ENCODE measurements around the gene AHNAK.

Gene AHNAK

GRCh38 chr11:62538470-62539237 is 8.0 kb downstream of the AHNAK start:
- peak overlapping the region; percentile 9 for H3K4me3 ChIP-seq (ENCODE audit: low read depth, low read length)
- no peak for DNase-seq (ENCODE audit: low read depth)
- TF ChIP-seq POLR2A (IDR thresholded peaks at IDR 0.05; ENCODE audit: extremely low read depth, insufficient read length) (no peak), CTCF (IDR thresholded peaks at IDR 0.05; ENCODE audit: low read depth, low read length) (no peak)

- no peak for DNase-seq (ENCODE audit: low read depth)
- no peak overlapping the region for H3K4me3 ChIP-seq (ENCODE audit: low read depth, low read length)
- TF ChIP-seq MAX (IDR thresholded peaks at IDR 0.05; ENCODE audit: low read depth, low read length) (no peak), MYC (IDR thresholded peaks at IDR 0.05; ENCODE audit: low read depth, low read length) (no peak), POLR2A (IDR thresholded peaks at IDR 0.05; ENCODE audit: extremely low read depth, insufficient read length) (no peak), CTCF (IDR thresholded peaks at IDR 0.05; ENCODE audit: low read depth, low read length) (no peak)
These were observed 10.2 kb downstream of the AHNAK start for GRCh38 chr11:62536301-62536957.

GRCh38 chr11:62535802-62536201 is 10.8 kb downstream of the AHNAK start:
- H3K4me3 ChIP-seq (ENCODE audit: low read depth, low read length) = no peak overlapping the region
- TF ChIP-seq CTCF (IDR thresholded peaks at IDR 0.05; ENCODE audit: low read depth, low read length) (no peak), MYC (IDR thresholded peaks at IDR 0.05; ENCODE audit: low read depth, low read length) (no peak), POLR2A (IDR thresholded peaks at IDR 0.05; ENCODE audit: extremely low read depth, insufficient read length) (no peak), MAX (IDR thresholded peaks at IDR 0.05; ENCODE audit: low read depth, low read length) (no peak)
- DNase-seq (ENCODE audit: low read depth) = no peak

DNA sequence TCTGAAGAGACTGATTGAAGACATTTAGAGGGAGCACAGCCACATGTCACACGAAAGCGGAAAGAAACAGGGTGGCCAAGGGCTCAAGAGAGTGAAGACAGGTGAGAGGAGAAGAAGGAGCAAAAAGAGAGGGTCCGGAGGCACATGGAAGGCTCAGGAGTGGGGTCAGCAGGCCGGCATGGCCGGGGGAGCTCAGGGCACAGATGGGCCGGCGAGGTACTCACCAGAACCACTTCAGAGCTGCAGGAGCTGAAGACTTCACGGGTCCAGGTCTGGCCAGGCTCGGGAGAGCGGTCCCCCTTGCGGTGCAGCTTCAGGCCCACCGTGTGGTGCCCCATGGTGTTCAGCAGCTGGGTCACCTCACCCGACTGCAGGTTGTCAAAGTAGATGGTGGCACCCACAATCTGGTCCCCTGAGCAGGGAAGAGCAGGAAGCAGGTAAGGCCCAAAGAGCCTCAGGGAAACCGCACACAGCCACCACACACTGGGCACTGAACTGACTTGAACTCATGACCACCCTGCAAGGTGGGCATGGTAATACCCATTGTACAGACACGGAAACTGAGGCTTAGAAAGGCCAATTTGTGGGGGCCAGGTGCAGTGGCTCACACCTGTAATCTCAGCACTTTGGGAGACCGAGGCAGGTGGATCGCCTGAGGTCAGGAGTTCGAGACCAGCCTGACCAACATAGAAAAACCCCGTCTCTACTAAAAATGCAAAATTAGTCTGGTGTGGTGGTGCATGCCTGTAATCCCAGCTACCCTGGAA is 11.6 kb downstream of the AHNAK start:
- DNase-seq (ENCODE audit: low read depth) = no peak
- TF ChIP-seq CTCF (IDR thresholded peaks at IDR 0.05; ENCODE audit: low read depth, low read length) = no peak
- TF ChIP-seq MYC (IDR thresholded peaks at IDR 0.05; ENCODE audit: low read depth, low read length) = no peak
- no peak for TF ChIP-seq POLR2A (IDR thresholded peaks at IDR 0.05; ENCODE audit: extremely low read depth, insufficient read length)
- no peak for TF ChIP-seq MAX (IDR thresholded peaks at IDR 0.05; ENCODE audit: low read depth, low read length)
- no peak overlapping the region for H3K4me3 ChIP-seq (ENCODE audit: low read depth, low read length)

DNA sequence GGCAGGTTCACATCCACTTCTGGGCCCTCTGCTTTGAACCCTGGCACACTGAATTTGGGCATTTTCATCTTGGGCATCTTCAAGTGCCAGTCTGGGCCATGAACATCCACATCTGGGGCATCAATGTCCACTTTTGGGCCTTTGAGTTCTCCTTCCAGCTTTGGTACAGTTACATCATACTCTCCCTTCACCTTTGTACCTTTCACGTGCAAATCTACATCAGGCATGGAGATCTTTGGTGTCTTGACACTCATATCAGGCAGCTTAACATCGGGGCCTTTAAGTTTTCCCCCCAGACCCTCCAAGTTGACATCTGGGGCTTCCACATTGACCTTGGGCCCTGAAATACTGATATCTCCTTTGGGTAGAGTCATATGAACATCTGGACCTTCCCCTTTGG is 14.5 kb downstream of the AHNAK start:
- no peak overlapping the region for H3K4me3 ChIP-seq (ENCODE audit: low read depth, low read length)
- no peak for DNase-seq (ENCODE audit: low read depth)
- TF ChIP-seq POLR2A (IDR thresholded peaks at IDR 0.05; ENCODE audit: extremely low read depth, insufficient read length) (no peak), MYC (IDR thresholded peaks at IDR 0.05; ENCODE audit: low read depth, low read length) (no peak), CTCF (IDR thresholded peaks at IDR 0.05; ENCODE audit: low read depth, low read length) (no peak), MAX (IDR thresholded peaks at IDR 0.05; ENCODE audit: low read depth, low read length) (no peak)
